ENCODE data around the gene FRMD4B. TPM values are rescaled to one million over a fixed set of nuclear protein-coding genes. Genes with fewer than 3 reads are reported as not detected.
"Not testable (repeated sequence)": the region's sequence is repeated elsewhere in the genome, so short reads cannot be mapped to it uniquely, and the experiment has no call there.

Gene FRMD4B
- total RNA-seq, 4 donors from 2014 or later = 37.5 to 66.2 (median 62.5) TPM

- intact Hi-C loops (cut with DNase I) = no loop called here
- H3K4me1 ChIP-seq = peaks cover 0 to 18% (median 0%) of the 10 kb centered on the region in 3 donors
- WGBS, 2 donors = 41 to 53% methylated on average over 4 of the region's 4 CpGs
- TF ChIP-seq POLR2A (IDR thresholded peaks at IDR 0.05) (no peak), CTCF (IDR thresholded peaks at IDR 0.05) (no peak)
- H3K4me3 ChIP-seq = peak overlapping the region in 1 of 4 donors; percentile 31
- no peaks in the 10 kb centered on the region for H3K27me3 ChIP-seq
- no peak for DNase-seq
- no peaks in the 10 kb centered on the region for H3K9me3 ChIP-seq
- peak overlapping the region in 2 of 4 donors; percentile 3 to 34 for H3K27ac ChIP-seq
- no peaks in the 10 kb centered on the region for H3K36me3 ChIP-seq
These were observed 59.0 kb downstream of the FRMD4B start for GRCh38 chr3:69326855-69327300.

- Histone ChIP-seq H3K27ac (no peak overlapping the region), H3K4me3 (no peak overlapping the region), H3K9me3 (no peaks in the 10 kb centered on the region), H3K27me3 (no peaks in the 10 kb centered on the region), H3K4me1 (peaks cover 0 to 18% (median 0%) of the 10 kb centered on the region in 3 donors), H3K36me3 (no peaks in the 10 kb centered on the region)
- intact Hi-C loops (cut with DNase I) = no loop called here
- TF ChIP-seq CTCF (IDR thresholded peaks at IDR 0.05) = no peak
- TF ChIP-seq POLR2A (IDR thresholded peaks at IDR 0.05) = no peak
- 75 to 85% methylated on average over 2 of the region's 2 CpGs for WGBS, 2 donors
- DNase-seq = no peak
These were observed 60.7 kb downstream of the FRMD4B start for GRCh38 chr3:69325151-69325550.

GRCh38 chr3:69324362-69325025 is 61.4 kb downstream of the FRMD4B start:
- H3K27ac ChIP-seq = no peak overlapping the region
- TF ChIP-seq CTCF (IDR thresholded peaks at IDR 0.05) = peak in 4 of 6 experiments; percentile 13 to 52 (median 30)
- no peak for TF ChIP-seq POLR2A (IDR thresholded peaks at IDR 0.05)
- H3K36me3 ChIP-seq = no peaks in the 10 kb centered on the region
- DNase-seq = no peak
- WGBS, 2 donors = 55 to 68% methylated on average over 7 of the region's 7 CpGs
- H3K27me3 ChIP-seq = no peaks in the 10 kb centered on the region
- H3K4me1 ChIP-seq = peaks cover 0 to 18% (median 0%) of the 10 kb centered on the region in 3 donors
- intact Hi-C loops (cut with DNase I) = no loop called here
- no peak overlapping the region for H3K4me3 ChIP-seq
- H3K9me3 ChIP-seq = no peaks in the 10 kb centered on the region

- 71 to 75% methylated on average over 1 of the region's 1 CpG for WGBS, 2 donors
- Histone ChIP-seq H3K27ac (no peak overlapping the region), H3K27me3 (no peaks in the 10 kb centered on the region), H3K36me3 (no peaks in the 10 kb centered on the region), H3K4me1 (peaks cover 0 to 18% (median 0%) of the 10 kb centered on the region in 3 donors), H3K4me3 (no peak overlapping the region), H3K9me3 (no peaks in the 10 kb centered on the region)
- TF ChIP-seq POLR2A (IDR thresholded peaks at IDR 0.05) (no peak), CTCF (IDR thresholded peaks at IDR 0.05) (no peak)
- intact Hi-C loops (cut with DNase I) = no loop called here
- no peak for DNase-seq
These were observed 61.9 kb downstream of the FRMD4B start for GRCh38 chr3:69323941-69324340.

GRCh38 chr3:69322512-69322911 is 63.4 kb downstream of the FRMD4B start:
- H3K36me3 ChIP-seq; H3K27ac ChIP-seq; H3K27me3 ChIP-seq; intact Hi-C loops (cut with DNase I); H3K9me3 ChIP-seq; H3K4me3 ChIP-seq; DNase-seq: not testable (repeated sequence)
- WGBS, 2 donors = 87 to 91% methylated on average over 3 to 4 of the region's 4 CpGs
- H3K4me1 ChIP-seq = peaks cover 0 to 12% (median 0%) of the 10 kb centered on the region in 3 donors
